Lower lobe of right lung (tissue), 2 donors: Measurements from ENCODE around the gene MYH9. TPM values are rescaled to one million over a fixed set of nuclear protein-coding genes. Genes with fewer than 3 reads are reported as not detected.
A peak's percentile ranks its signal among the peaks of the same experiment; 100 is the strongest.
"Not testable (repeated sequence)": the region's sequence is repeated elsewhere in the genome, so short reads cannot be mapped to it uniquely, and the experiment has no call there.

Experiments used
- ATAC-seq, 2 donors: fragments of 200-7000 bp; cut with Tn5 transposase; one replicate each; pipeline ENCODE4 v1.9.1; 2020 to 2022; ENCODE audit warnings: mild to moderate bottlenecking in 2 of 2, moderate library complexity in 2 of 2
- DNase-seq: peaks from one replicate; pipeline ENCODE4 v3.0.0-alpha.2; 2020
- H3K27ac ChIP-seq: fragments of 200-600 bp; one replicate; pipeline ENCODE4 v1.8.0; 2022
- H3K27me3 ChIP-seq: fragments of 200-600 bp; one replicate; pipeline ENCODE4 v1.8.0; 2022; ENCODE audit warnings: low read depth
- H3K36me3 ChIP-seq: fragments of 200-600 bp; one replicate; pipeline ENCODE4 v1.8.0; 2022; ENCODE audit warnings: mild to moderate bottlenecking
- H3K4me1 ChIP-seq: fragments of 200-600 bp; one replicate; pipeline ENCODE4 v1.8.0; 2022
- H3K4me3 ChIP-seq: fragments of 200-600 bp; one replicate; pipeline ENCODE4 v1.8.0; 2022; ENCODE audit warnings: mild to moderate bottlenecking
- H3K9me3 ChIP-seq: fragments of 200-600 bp; one replicate; pipeline ENCODE4 v1.8.0; 2022
- intact Hi-C: fragments of 100-400 bp; cut with DNase I; formaldehyde crosslinking; loops from one replicate; pipeline ENCODE4 v1.11.0; 2022
- total RNA-seq: library from RNA; stranded (reverse); fragmentation: NEBNext Ultra II Directional; extraction: Animal tissue kit (Norgen Biotek cat#: 25700); gene quantifications from one replicate; pipeline ENCODE4 v1.2.1, GENCODE V29; 2021
- TF ChIP-seq, protein P1 (sequence below): fragments of 200-600 bp; IDR thresholded peaks from one replicate; pipeline ENCODE4 v1.8.0; 2022; ENCODE audit warnings: antibody characterized with exemption, mild to moderate bottlenecking
- donor health status: DM: no; HTN: yes; CAD: no; lungs with severe emphysema.

The MYH9 gene
- total RNA-seq, 1 donor from 2014 or later = 659 TPM

DNA sequence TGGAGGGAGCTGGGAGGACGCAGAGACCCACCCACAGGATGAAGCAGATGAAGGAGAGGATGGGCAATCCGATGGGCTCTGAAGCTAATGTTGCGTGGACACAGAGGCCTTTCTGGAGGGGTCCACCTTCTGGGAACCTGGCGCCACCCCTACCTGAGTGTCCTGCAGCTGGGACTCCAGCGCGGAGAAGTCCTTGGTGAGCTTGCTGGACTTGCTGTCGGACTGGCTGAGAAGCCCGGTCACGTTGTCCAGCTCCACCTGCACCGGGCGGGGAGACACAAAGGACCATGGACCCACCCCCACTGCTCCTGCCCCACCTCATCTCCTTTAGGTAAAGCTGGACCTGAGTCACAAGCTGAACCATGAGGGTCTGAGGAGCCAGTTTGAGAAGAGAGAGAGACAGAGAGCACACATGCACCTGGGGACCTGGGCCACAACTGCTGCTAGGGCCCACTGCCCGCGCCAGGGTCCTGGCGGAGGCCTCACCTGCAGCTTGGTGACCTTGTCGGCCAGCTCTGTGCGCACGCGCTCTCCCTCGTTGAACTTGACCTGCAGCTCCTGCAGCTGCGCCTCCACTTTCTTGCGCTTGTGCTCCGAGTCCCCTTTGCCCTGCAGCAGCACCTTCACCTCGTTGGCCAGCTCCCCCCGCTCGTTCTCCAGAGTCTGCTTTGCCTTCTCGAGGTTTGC lies 94.0 kb downstream of the MYH9 start:
- Histone ChIP-seq H3K36me3 (peaks cover 92% of the 10 kb centered on the region), H3K9me3 (no peaks in the 10 kb centered on the region), H3K27me3 (no peaks in the 10 kb centered on the region), H3K4me1 (peaks cover 12% of the 10 kb centered on the region), H3K4me3 (no peak overlapping the region), H3K27ac (no peak overlapping the region)
- intact Hi-C loops = no loop called here
- ATAC-seq (no peak), DNase-seq (peak; percentile 40)
- TF ChIP-seq, protein P1, sequence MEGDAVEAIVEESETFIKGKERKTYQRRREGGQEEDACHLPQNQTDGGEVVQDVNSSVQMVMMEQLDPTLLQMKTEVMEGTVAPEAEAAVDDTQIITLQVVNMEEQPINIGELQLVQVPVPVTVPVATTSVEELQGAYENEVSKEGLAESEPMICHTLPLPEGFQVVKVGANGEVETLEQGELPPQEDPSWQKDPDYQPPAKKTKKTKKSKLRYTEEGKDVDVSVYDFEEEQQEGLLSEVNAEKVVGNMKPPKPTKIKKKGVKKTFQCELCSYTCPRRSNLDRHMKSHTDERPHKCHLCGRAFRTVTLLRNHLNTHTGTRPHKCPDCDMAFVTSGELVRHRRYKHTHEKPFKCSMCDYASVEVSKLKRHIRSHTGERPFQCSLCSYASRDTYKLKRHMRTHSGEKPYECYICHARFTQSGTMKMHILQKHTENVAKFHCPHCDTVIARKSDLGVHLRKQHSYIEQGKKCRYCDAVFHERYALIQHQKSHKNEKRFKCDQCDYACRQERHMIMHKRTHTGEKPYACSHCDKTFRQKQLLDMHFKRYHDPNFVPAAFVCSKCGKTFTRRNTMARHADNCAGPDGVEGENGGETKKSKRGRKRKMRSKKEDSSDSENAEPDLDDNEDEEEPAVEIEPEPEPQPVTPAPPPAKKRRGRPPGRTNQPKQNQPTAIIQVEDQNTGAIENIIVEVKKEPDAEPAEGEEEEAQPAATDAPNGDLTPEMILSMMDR = no peak

DNA sequence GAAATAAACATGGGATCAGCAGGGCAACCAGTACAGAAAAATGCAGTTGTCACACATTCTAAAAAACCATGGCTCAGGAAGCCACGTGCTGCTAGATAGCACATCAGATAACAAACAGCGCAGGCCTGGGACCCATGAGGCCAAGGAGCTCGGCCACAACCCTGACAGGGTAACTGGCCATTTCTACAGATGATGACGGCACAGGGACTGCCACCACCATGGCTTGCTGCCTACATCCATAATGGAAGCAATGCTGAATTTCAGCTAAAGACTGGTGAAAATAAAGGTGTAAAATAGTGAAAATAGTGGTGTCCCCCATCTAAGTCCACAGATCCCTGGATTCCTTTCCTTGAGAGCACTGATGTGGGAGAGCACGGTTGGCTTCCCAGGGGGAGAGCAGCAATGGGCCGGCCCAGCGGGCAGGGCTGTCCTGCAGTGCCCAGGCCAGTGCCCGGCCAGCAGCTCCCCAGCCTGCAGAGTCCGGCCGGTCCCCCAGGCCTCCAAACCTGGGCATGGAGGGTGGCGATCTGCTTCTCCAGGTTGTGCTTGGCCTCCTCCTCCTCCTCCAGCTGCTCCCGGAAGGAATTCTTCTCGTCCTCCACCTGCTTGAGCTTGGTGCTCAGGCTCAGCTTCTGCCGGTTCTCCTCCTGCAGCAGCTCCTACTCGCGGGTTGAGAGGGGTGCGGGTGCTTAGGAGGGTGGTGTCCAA lies 94.8 kb downstream of the MYH9 start:
- Histone ChIP-seq H3K4me3 (no peak overlapping the region), H3K27ac (no peak overlapping the region), H3K27me3 (no peaks in the 10 kb centered on the region), H3K36me3 (peaks cover 92% of the 10 kb centered on the region), H3K4me1 (peaks cover 14% of the 10 kb centered on the region), H3K9me3 (no peaks in the 10 kb centered on the region)
- ATAC-seq = no peak
- peak; percentile 26 for DNase-seq
- TF ChIP-seq, protein P1 = no peak
- intact Hi-C loops = no loop called here

DNA sequence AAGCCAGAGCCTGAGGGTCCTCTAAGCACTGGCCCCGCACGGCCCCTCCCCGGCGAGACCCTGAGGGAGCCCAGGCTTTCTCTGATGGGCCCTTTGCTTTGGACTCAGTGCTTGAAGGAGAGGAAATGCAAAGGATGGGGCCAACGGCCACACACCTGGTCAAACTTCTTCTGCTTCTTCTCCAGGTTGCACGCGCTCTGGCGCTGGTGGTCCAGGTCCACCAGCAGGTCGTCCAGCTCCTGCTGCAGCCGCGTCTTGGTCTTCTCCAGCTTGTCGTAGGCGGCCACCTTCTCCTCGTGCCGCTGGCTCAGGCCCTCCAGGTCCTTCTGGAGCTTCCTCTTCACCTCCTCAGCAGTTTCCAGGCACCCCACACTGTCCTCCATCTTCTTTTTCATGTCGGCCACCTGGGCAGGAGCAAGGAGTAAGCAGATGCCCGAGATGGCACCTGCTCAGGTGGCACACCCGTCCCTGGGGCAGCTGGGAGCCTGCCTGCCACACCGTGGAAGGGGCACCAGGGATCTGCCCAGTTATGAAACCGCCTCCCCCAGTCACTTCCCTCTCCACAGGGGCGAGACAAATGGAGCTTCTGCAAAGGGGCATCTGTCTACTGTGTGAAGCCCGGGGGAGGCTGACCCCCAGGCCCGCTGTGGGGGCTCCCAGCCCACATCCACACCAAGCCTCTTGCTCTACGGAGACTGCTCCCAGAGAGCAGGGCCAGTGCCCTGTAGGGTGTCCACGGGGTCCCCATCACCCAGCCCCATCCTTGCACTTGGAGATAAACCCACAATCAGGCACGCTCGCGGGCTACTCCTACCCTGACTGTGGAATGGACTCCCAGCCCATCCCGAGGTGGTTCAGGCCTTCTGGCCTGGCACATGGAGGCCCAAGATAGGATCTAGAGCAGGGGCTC lies 95.7 kb downstream of the MYH9 start:
- intact Hi-C loops = no loop called here
- ATAC-seq = peak; percentile 2 to 18

DNA sequence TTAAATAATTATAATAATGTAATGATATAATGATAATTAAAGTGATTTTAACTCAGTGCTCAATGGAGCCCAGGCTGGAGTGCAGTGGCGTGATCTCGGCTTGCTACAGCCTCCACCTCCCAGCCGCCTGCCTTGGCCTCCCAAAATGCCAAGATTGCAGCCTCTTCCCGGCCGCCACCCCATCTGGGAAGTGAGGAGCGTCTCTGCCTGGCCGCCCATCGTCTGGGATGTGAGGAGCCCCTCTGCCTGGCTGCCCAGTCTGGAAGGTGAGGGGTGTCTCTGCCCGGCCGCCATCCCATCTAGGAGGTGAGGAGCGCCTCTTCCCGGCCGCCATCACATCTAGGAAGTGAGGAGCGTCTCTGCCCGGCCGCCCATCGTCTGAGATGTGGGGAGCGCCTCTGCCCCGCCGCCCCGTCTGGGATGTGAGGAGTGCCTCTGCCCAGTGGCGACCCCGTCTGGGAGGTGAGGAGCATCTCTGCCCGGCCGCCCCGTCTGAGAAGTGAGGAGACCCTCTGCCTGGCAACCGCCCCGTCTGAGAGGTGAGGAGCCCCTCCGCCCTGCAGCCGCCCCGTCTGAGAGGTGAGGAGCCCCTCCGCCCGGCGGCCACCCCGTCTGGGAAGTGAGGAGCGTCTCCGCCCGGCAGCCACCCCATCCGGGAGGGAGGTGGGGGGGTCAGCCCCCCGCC lies 97.2 kb downstream of the MYH9 start:
- Histone ChIP-seq H3K4me1 (peaks cover 14% of the 10 kb centered on the region), H3K36me3 (peaks cover 92% of the 10 kb centered on the region)
- H3K4me3 ChIP-seq, intact Hi-C loops, ATAC-seq, H3K9me3 ChIP-seq, H3K27ac ChIP-seq, H3K27me3 ChIP-seq: not testable (repeated sequence)
- DNase-seq = peak; percentile 39

More for the DNA sequence above, 95.7 kb downstream of the MYH9 start:
- H3K27me3 ChIP-seq = no peaks in the 10 kb centered on the region
- TF ChIP-seq, protein P1 = no peak
- DNase-seq = peak; percentile 48
- no peak overlapping the region for H3K4me3 ChIP-seq
- no peaks in the 10 kb centered on the region for H3K9me3 ChIP-seq
- no peak overlapping the region for H3K27ac ChIP-seq
- H3K36me3 ChIP-seq = peaks cover 92% of the 10 kb centered on the region
- H3K4me1 ChIP-seq = peaks cover 14% of the 10 kb centered on the region

DNA sequence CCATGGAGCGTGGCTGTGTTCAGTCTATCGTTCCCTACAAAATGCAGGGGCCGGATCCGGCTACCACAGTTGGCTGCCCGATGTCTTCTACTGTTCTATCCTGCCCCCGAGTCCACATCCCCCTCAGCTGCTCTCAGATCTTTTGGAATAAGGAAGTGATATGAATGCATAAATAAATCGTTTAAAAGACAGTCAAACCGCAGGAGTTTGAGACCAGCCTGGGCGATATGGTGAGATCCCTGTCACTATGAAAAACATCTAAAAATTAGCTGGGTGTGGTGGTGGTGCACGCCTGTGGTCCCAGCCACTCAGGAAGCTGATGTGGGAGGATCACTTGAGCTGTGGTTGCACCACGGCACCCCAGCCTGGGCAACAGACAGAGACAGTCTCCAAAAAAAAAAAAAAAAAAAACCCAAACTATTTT lies 97.8 kb downstream of the MYH9 start:
- H3K4me1 ChIP-seq = peaks cover 14% of the 10 kb centered on the region
- H3K27me3 ChIP-seq, H3K9me3 ChIP-seq, H3K4me3 ChIP-seq, intact Hi-C loops, ATAC-seq: not testable (repeated sequence)
- peak; percentile 27 for DNase-seq
- H3K36me3 ChIP-seq = peaks cover 92% of the 10 kb centered on the region
- H3K27ac ChIP-seq = peak overlapping the region; percentile 4

DNA sequence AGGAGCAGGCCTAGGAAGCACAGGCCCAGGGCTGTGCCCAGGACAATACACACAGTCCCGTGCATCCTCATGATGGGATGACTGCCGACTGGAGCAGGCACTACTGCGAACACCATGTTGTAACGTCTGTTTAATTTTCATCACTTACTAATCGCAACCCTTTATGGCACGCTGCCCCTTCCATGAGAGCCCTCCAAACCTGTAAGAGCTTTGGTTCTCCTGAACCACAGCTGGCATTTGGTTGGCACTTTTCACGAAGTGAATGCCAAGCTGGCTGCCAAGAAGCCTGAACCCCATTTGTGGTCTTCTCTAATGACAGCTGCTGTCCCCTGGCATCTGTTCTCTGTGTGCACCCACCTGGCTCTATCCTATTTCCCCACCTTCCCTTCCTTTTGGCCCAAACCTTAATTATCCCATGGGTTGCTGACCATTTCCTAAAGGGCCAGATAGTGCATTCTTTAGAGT lies 98.3 kb downstream of the MYH9 start:
- no peak overlapping the region for H3K4me3 ChIP-seq
- no peaks in the 10 kb centered on the region for H3K9me3 ChIP-seq
- DNase-seq (peak; percentile 80), ATAC-seq (peak; percentile 23 to 39)
- H3K4me1 ChIP-seq = peaks cover 14% of the 10 kb centered on the region
- intact Hi-C loops = no loop called here
- peak overlapping the region; percentile 4 for H3K27ac ChIP-seq
- H3K36me3 ChIP-seq = peaks cover 92% of the 10 kb centered on the region
- no peaks in the 10 kb centered on the region for H3K27me3 ChIP-seq
- TF ChIP-seq, protein P1 = no peak
